ENCODE measurements around the gene IGF2BP2. TPM values are rescaled to one million over a fixed set of nuclear protein-coding genes. Genes with fewer than 3 reads are reported as not detected.
"Not testable (repeated sequence)": the region's sequence is repeated elsewhere in the genome, so short reads cannot be mapped to it uniquely, and the experiment has no call there.

The IGF2BP2 gene
- total RNA-seq, 1 donor from 2014 or later, result 118 TPM

GRCh38 chr3:185858502-185859225, 33.8 kb upstream of the IGF2BP2 start:
- Mint-ChIP-seq H3K27ac (ENCODE audit: unreplicated experiment) (no peak overlapping the region), H3K4me1 (ENCODE audit: low read depth, unreplicated experiment) (no peaks in the 10 kb centered on the region), H3K36me3 (ENCODE audit: unreplicated experiment) (peaks cover 7% of the 10 kb centered on the region), H3K4me3 (ENCODE audit: unreplicated experiment) (no peak overlapping the region), H3K27me3 (ENCODE audit: unreplicated experiment) (no peaks in the 10 kb centered on the region), H3K9me3 (ENCODE audit: unreplicated experiment) (peaks cover 2% of the 10 kb centered on the region)
- TF ChIP-seq, protein P1, sequence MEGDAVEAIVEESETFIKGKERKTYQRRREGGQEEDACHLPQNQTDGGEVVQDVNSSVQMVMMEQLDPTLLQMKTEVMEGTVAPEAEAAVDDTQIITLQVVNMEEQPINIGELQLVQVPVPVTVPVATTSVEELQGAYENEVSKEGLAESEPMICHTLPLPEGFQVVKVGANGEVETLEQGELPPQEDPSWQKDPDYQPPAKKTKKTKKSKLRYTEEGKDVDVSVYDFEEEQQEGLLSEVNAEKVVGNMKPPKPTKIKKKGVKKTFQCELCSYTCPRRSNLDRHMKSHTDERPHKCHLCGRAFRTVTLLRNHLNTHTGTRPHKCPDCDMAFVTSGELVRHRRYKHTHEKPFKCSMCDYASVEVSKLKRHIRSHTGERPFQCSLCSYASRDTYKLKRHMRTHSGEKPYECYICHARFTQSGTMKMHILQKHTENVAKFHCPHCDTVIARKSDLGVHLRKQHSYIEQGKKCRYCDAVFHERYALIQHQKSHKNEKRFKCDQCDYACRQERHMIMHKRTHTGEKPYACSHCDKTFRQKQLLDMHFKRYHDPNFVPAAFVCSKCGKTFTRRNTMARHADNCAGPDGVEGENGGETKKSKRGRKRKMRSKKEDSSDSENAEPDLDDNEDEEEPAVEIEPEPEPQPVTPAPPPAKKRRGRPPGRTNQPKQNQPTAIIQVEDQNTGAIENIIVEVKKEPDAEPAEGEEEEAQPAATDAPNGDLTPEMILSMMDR (IDR thresholded peaks at IDR 0.05; ENCODE audit: partially characterized antibody, unreplicated experiment), result no peak
- DNase-seq, result no peak

- TF ChIP-seq, protein P1 (IDR thresholded peaks at IDR 0.05; ENCODE audit: partially characterized antibody, unreplicated experiment), result no peak
- Mint-ChIP-seq H3K9me3 (ENCODE audit: unreplicated experiment) (peaks cover 2% of the 10 kb centered on the region), H3K27ac (ENCODE audit: unreplicated experiment) (no peak overlapping the region), H3K27me3 (ENCODE audit: unreplicated experiment) (no peaks in the 10 kb centered on the region), H3K4me1 (ENCODE audit: low read depth, unreplicated experiment) (no peaks in the 10 kb centered on the region), H3K4me3 (ENCODE audit: unreplicated experiment) (no peak overlapping the region), H3K36me3 (ENCODE audit: unreplicated experiment) (peaks cover 7% of the 10 kb centered on the region)
- DNase-seq, result no peak
These were observed 32.4 kb upstream of the IGF2BP2 start for GRCh38 chr3:185857208-185857607.

DNA sequence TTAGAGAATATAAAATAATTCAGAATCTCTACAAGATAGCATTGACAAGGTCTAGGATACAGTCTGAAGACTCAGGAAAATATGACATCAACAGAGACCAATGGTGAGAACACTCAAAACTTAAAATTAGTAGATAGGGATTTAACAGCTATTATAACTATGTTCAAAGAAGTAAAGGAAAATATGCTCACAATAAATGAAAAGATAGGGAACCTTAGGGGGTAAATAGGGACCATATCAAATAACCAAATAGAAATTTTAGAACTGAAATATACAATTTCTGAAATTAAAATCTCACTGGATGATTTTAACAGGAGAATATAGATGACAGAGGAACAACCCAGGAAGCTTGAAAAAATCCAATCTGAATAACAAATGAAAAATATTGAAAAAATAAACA, 31.8 kb upstream of the IGF2BP2 start:
- Mint-ChIP-seq H3K27me3 (ENCODE audit: unreplicated experiment) (no peaks in the 10 kb centered on the region), H3K4me1 (ENCODE audit: low read depth, unreplicated experiment) (no peaks in the 10 kb centered on the region), H3K36me3 (ENCODE audit: unreplicated experiment) (peaks cover 7% of the 10 kb centered on the region), H3K9me3 (ENCODE audit: unreplicated experiment) (peaks cover 2% of the 10 kb centered on the region), H3K4me3 (ENCODE audit: unreplicated experiment) (no peak overlapping the region), H3K27ac (ENCODE audit: unreplicated experiment) (no peak overlapping the region)
- TF ChIP-seq, protein P1 (IDR thresholded peaks at IDR 0.05; ENCODE audit: partially characterized antibody, unreplicated experiment), result no peak
- DNase-seq, result no peak

DNA sequence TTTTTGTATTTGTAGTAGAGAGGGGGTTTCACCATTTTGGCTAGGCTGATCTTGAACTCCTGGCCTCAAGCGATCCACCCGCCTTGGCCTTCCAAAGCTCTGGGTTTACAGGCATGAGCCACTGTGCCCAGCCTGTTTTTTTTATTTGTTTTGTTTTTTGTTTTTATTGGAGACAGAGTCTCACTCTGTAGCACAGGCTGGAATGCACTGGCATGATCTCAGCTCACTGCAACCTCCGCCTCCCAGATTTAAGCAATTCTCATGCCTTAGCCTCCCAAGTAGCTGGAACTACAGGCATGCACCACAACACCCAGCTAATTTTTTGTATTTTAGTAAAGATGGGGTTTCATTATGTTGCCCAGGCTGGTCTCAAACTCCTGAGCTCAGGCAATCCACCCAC, 28.9 kb upstream of the IGF2BP2 start:
- H3K4me1 Mint-ChIP-seq (ENCODE audit: low read depth, unreplicated experiment); H3K9me3 Mint-ChIP-seq (ENCODE audit: unreplicated experiment); H3K36me3 Mint-ChIP-seq (ENCODE audit: unreplicated experiment); H3K27ac Mint-ChIP-seq (ENCODE audit: unreplicated experiment); DNase-seq; H3K27me3 Mint-ChIP-seq (ENCODE audit: unreplicated experiment); H3K4me3 Mint-ChIP-seq (ENCODE audit: unreplicated experiment): not testable (repeated sequence)

DNA sequence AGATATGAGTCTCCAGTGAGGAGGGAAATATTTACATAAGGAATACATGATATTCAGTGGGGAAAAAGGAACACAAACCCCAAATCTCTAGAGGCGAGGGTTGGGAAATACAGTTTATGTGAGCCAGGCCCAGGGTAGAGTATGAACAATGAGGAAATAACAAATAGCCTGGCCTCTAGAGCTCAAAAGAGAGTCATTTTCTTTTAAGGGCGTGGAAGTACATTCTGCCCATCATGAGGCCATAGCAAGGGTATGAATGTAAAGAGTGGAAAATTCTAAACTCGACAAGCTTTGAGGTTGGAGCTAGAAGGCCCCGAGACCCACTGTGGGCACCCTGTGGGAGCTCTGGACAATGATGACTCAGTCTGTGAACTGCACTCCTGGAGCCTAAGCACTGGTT, 27.8 kb upstream of the IGF2BP2 start:
- no peaks in the 10 kb centered on the region for H3K27me3 Mint-ChIP-seq (ENCODE audit: unreplicated experiment)
- no peak overlapping the region for H3K4me3 Mint-ChIP-seq (ENCODE audit: unreplicated experiment)
- H3K9me3 Mint-ChIP-seq (ENCODE audit: unreplicated experiment), result peaks cover 2% of the 10 kb centered on the region
- DNase-seq, result no peak
- no peak overlapping the region for H3K27ac Mint-ChIP-seq (ENCODE audit: unreplicated experiment)
- H3K36me3 Mint-ChIP-seq (ENCODE audit: unreplicated experiment), result peaks cover 4% of the 10 kb centered on the region
- H3K4me1 Mint-ChIP-seq (ENCODE audit: low read depth, unreplicated experiment), result no peaks in the 10 kb centered on the region
- TF ChIP-seq, protein P1 (IDR thresholded peaks at IDR 0.05; ENCODE audit: partially characterized antibody, unreplicated experiment), result no peak
